HFFc6 (cell line): ENCODE measurements around the gene CSRNP3. TPM values are rescaled to one million over a fixed set of nuclear protein-coding genes. Genes with fewer than 3 reads are reported as not detected.
"Not testable (repeated sequence)": the region's sequence is repeated elsewhere in the genome, so short reads cannot be mapped to it uniquely, and the experiment has no call there.

Source experiments
- DNase-seq: peaks from one replicate; pipeline ENCODE4 v3.0.0-alpha.2; 2018
- H3K27ac Mint-ChIP-seq: 2 replicates; pipeline ENCODE4 v1.8.0; 2020; ENCODE audit warnings: mild to moderate bottlenecking, mixed read lengths
- H3K27me3 Mint-ChIP-seq: 2 replicates; pipeline ENCODE4 v1.8.0; 2021; ENCODE audit warnings: mild to moderate bottlenecking, moderate library complexity, mixed read lengths; ENCODE audit not compliant: insufficient read depth
- H3K36me3 Mint-ChIP-seq: 2 replicates; pipeline ENCODE4 v1.8.0; 2021; ENCODE audit warnings: low read depth, mixed read lengths
- H3K4me1 Mint-ChIP-seq: 2 replicates; pipeline ENCODE4 v1.8.0; 2020; ENCODE audit warnings: low read depth, mixed read lengths
- H3K4me3 Mint-ChIP-seq: 2 replicates; pipeline ENCODE4 v1.8.0; 2020; ENCODE audit warnings: mild to moderate bottlenecking, moderate library complexity, mixed read lengths
- H3K9me3 Mint-ChIP-seq: 2 replicates; pipeline ENCODE4 v1.8.0; 2020; ENCODE audit warnings: mild to moderate bottlenecking, mixed read lengths
- total RNA-seq, 6 experiments: library from RNA; stranded (reverse); fragmentation: NEBNext Ultra II Directional; extraction: Animal tissue kit (Norgen Biotek cat#: 25700); gene quantifications; 2 replicates in 1 of 6; 3 replicates in 5 of 6; pipeline ENCODE4 v1.2.3, GENCODE V29; 2021
- TF ChIP-seq, protein P1 (sequence below): fragments of 200-600 bp; sonication (generic); IDR thresholded peaks from 2 replicates; pipeline ENCODE4 v1.5.0; 2021; ENCODE audit warnings: antibody characterized with exemption, mild to moderate bottlenecking

CSRNP3 gene
- total RNA-seq, 6 experiments from 2014 or later = 0.02 to 0.79 (median 0.31) TPM; not detected in 2

DNA sequence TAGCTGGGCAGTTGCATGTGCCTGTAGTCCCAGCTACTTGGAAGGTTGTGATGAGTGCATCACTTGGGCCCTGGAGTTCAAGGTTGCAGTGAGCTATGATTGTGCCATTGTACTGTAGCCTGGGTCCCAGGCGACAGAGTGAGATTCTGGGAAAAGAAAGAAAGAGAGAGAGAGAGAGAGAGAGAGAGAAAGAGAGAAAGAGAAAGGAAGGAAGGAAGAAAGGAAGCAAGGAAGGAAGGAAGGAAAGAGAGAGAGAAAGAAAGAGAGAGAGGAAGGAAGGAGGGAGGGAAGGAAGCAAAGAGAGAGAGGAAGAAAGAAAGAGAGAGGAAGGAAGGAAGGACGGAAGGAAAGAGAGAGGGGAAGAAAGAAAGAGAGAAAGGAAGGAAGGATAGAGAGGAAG lies 196.1 kb downstream of the CSRNP3 start:
- no peak overlapping the region for H3K4me3 Mint-ChIP-seq
- no peak overlapping the region for H3K27ac Mint-ChIP-seq
- TF ChIP-seq, protein P1, sequence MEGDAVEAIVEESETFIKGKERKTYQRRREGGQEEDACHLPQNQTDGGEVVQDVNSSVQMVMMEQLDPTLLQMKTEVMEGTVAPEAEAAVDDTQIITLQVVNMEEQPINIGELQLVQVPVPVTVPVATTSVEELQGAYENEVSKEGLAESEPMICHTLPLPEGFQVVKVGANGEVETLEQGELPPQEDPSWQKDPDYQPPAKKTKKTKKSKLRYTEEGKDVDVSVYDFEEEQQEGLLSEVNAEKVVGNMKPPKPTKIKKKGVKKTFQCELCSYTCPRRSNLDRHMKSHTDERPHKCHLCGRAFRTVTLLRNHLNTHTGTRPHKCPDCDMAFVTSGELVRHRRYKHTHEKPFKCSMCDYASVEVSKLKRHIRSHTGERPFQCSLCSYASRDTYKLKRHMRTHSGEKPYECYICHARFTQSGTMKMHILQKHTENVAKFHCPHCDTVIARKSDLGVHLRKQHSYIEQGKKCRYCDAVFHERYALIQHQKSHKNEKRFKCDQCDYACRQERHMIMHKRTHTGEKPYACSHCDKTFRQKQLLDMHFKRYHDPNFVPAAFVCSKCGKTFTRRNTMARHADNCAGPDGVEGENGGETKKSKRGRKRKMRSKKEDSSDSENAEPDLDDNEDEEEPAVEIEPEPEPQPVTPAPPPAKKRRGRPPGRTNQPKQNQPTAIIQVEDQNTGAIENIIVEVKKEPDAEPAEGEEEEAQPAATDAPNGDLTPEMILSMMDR = no peak
- no peak for DNase-seq
- no peaks in the 10 kb centered on the region for H3K27me3 Mint-ChIP-seq
- no peaks in the 10 kb centered on the region for H3K4me1 Mint-ChIP-seq
- no peaks in the 10 kb centered on the region for H3K36me3 Mint-ChIP-seq
- H3K9me3 Mint-ChIP-seq = peaks cover 25% of the 10 kb centered on the region

DNA sequence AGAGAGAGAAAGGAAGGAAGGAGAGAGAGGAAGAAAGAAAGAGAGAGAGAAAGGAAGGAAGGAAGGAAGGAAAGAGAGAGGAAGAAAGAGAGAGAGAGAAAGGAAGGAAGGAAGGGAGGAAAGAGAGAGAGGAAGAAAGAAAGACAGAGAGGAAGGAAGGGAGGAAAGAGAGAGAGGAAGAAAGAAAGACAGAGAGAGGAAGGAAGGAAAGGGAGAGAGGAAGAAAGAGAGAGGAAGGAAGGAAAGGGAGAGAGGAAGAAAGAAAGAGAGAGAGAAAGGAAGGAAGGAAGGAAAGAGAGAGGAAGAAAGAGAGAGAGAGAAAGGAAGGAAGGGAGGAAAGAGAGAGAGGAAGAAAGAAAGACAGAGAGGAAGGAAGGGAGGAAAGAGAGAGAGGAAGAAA lies 196.6 kb downstream of the CSRNP3 start:
- not testable (repeated sequence) for H3K27ac Mint-ChIP-seq, H3K4me3 Mint-ChIP-seq, H3K4me1 Mint-ChIP-seq, H3K36me3 Mint-ChIP-seq, DNase-seq, H3K27me3 Mint-ChIP-seq
- H3K9me3 Mint-ChIP-seq = peaks cover 25% of the 10 kb centered on the region

DNA sequence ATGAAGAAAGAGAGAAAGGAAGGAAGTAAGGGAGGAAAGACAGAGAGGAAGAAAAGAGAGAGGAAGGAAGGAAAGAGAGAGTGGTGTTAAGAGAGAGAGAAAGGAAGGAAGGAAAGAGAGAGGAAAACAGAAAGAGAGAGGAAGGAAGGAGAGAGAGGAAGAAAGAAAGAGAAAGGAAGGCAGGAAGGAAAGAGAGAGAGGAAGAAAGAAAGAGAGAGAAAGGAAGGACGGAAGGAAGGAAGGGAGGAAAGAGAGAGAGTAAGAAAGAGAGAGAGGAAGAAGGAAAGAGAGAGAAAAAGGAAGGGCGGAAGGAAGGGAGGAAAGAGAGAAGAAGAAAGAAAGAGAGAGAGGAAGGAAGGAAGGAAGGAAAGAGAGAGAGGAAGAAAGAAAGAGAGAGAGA lies 197.1 kb downstream of the CSRNP3 start:
- Mint-ChIP-seq H3K36me3 (no peaks in the 10 kb centered on the region), H3K27ac (no peak overlapping the region), H3K4me1 (no peaks in the 10 kb centered on the region), H3K4me3 (no peak overlapping the region), H3K9me3 (peaks cover 26% of the 10 kb centered on the region), H3K27me3 (no peaks in the 10 kb centered on the region)
- DNase-seq = no peak
- TF ChIP-seq, protein P1 = no peak

DNA sequence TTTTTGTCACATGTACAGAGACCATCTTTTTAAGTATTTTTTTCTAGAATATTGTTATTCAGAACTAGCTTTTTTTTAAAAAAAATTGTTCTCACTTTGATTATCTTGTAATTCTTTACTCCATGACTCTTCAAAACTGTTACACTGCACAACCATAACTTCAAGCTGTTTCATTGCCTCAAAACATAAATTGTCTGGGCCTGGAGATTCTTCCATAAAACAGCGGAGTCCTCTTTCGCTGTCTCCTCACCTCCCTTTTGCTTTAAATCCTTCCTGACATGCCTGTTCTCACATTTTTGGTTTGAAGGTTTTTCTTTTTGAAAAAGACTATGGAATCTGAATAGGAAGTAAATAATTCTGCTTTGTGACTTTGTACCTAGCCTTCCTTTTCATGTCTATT lies 197.9 kb downstream of the CSRNP3 start:
- Mint-ChIP-seq H3K4me1 (no peaks in the 10 kb centered on the region), H3K4me3 (no peak overlapping the region), H3K27ac (no peak overlapping the region), H3K36me3 (no peaks in the 10 kb centered on the region), H3K27me3 (no peaks in the 10 kb centered on the region), H3K9me3 (peaks cover 32% of the 10 kb centered on the region)
- TF ChIP-seq, protein P1 = no peak
- DNase-seq = no peak

DNA sequence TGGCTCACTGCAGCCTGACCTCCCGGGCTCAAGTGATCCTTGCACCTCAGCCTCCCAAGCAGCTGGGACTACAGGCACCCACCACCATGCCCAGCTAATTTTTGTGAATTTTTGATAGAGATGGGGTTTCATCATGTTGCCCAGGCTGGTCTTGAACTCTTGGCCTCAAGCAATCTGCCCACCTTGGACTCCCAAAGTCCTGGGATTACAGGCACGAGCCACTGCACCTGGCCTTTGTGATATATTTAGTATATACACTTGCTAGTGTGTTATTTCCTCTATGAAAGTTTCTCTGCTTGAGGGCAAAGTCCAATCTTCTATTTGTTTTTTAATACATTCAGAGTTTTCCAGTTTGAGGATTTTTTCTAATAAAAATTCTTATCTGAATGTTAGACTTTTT lies 205.3 kb downstream of the CSRNP3 start:
- H3K36me3 Mint-ChIP-seq = no peaks in the 10 kb centered on the region
- DNase-seq = no peak
- H3K27ac Mint-ChIP-seq = no peak overlapping the region
- H3K4me3 Mint-ChIP-seq = no peak overlapping the region
- H3K4me1 Mint-ChIP-seq = no peaks in the 10 kb centered on the region
- peaks cover 2% of the 10 kb centered on the region; the same call in 1 of the 2 replicates for H3K27me3 Mint-ChIP-seq
- peaks cover 22% of the 10 kb centered on the region for H3K9me3 Mint-ChIP-seq
- TF ChIP-seq, protein P1 = no peak

DNA sequence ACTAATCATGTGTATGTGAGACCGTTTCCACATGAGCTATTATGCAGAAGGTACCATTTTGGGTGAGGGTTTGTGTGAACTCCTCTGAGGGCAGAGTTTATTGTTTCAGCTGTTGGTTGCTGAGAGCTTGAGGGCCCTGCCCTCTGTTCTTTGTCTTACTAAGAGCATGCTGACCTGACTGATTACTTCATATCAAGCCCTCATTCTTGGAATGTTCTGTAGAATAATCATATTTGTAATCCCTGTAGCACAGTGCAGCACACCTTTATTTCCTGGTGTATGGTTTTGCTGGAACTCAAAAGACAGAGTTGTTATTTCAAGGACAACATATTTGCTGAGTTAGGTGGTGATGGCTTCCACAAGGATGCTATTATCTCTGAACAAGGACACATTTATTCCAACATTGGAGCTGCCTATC lies 206.1 kb downstream of the CSRNP3 start:
- no peak for DNase-seq
- Mint-ChIP-seq H3K36me3 (no peaks in the 10 kb centered on the region), H3K27me3 (peaks cover 2% of the 10 kb centered on the region; the same call in 1 of the 2 replicates), H3K4me1 (no peaks in the 10 kb centered on the region), H3K27ac (no peak overlapping the region), H3K4me3 (no peak overlapping the region), H3K9me3 (peaks cover 22% of the 10 kb centered on the region)
- TF ChIP-seq, protein P1 = no peak
